Endothelial cell of umbilical vein (primary cell): ENCODE data around the gene ACP4. TPM values are rescaled to one million over a fixed set of nuclear protein-coding genes. Genes with fewer than 3 reads are reported as not detected.
A peak's percentile ranks its signal among the peaks of the same experiment; 100 is the strongest.
"Not testable (repeated sequence)": the region's sequence is repeated elsewhere in the genome, so short reads cannot be mapped to it uniquely, and the experiment has no call there.

ENCODE experiments used
- BruUV-seq: library from RNA; stranded (reverse); fragments of 400-500 nt; replicated peaks from 2 replicates; lab custom pipeline; 2021; lab: Mats Ljungman, UMichigan
- CTCF ChIA-PET: fragments of 300-600, 350-600 bp; sonication (Branson Sonifier 250); formaldehyde crosslinking; loops from one replicate; lab custom pipeline; 2021; ENCODE audit warnings: antibody characterized with exemption, inconsistent platforms; lab: Charles Lee
- POLR2A ChIA-PET: fragments of 300-600, 350-600 bp; sonication (Branson Sonifier 250); formaldehyde crosslinking; loops from one replicate; lab custom pipeline; 2021; ENCODE audit warnings: antibody characterized with exemption, inconsistent platforms; lab: Charles Lee
- DNase-seq: peaks from one replicate; pipeline ENCODE4 v3.0.0-alpha.2; 2011; ENCODE audit warnings: low read depth, low spot score
- FAIRE-seq: peaks from 2 replicates; lab custom pipeline; 2011; peaks lifted over from hg19 to GRCh38; lab: Jason Lieb, UNC
- H2AFZ ChIP-seq: 2 replicates; pipeline ENCODE4 v1.6.0; 2012; ENCODE audit warnings: low read depth, low read length, control low read depth, inconsistent platforms
- H3K27ac ChIP-seq: 2 replicates; pipeline ENCODE4 v1.5.1; 2011; ENCODE audit warnings: low read depth, mild to moderate bottlenecking, control low read depth, low read length, moderate library complexity; ENCODE audit not compliant: insufficient read depth
- H3K27me3 ChIP-seq, 2 experiments: 2 replicates each; pipeline versions ENCODE4 v1.6.0 to v1.6.1; 2011; ENCODE audit warnings: low read length in 2 of 2, mixed read lengths in 1 of 2; ENCODE audit not compliant: control insufficient read depth in 2 of 2, insufficient read depth in 2 of 2
- H3K36me3 ChIP-seq, 2 experiments: 2 replicates in 1 of 2; 3 replicates in 1 of 2; pipeline ENCODE4 v1.5.1; 2011; ENCODE audit warnings: low read length in 2 of 2, mild to moderate bottlenecking in 1 of 2, moderate library complexity in 1 of 2; ENCODE audit not compliant: control insufficient read depth in 2 of 2, insufficient read depth in 2 of 2; ENCODE audit errors: extremely low read depth in 1 of 2
- H3K4me1 ChIP-seq: 3 replicates; pipeline ENCODE4 v1.5.1; 2011; ENCODE audit warnings: mild to moderate bottlenecking, low read length; ENCODE audit not compliant: control insufficient read depth, insufficient read depth; ENCODE audit errors: extremely low read depth
- H3K4me2 ChIP-seq: 2 replicates; pipeline ENCODE4 v1.6.1; 2011; ENCODE audit warnings: low read length, control low read depth, mixed read lengths; ENCODE audit not compliant: insufficient read depth
- H3K4me3 ChIP-seq, 3 experiments: fragments of 200-600 bp in 1 of 3; sonication (generic), shearing (Covaris generic) in 1 of 3; replicated peaks in 1 of 3; 2 replicates each; pipeline ENCODE4 v1.5.1; 2011 to 2016; ENCODE audit warnings: control low read depth in 3 of 3, low read length in 3 of 3, mild to moderate bottlenecking in 2 of 3, inconsistent platforms in 1 of 3, low read depth in 1 of 3, moderate library complexity in 1 of 3; ENCODE audit not compliant: insufficient read depth in 1 of 3
- H3K79me2 ChIP-seq: 2 replicates; pipeline ENCODE4 v1.6.0; 2012; ENCODE audit warnings: low read length, inconsistent platforms; ENCODE audit not compliant: control insufficient read depth, insufficient read depth
- H3K9ac ChIP-seq: replicated peaks from 2 replicates; pipeline ENCODE3; 2011; ENCODE audit warnings: low read length, control low read depth; ENCODE audit not compliant: insufficient read depth; ENCODE audit errors: extremely low read depth
- H3K9me1 ChIP-seq: replicated peaks from 3 replicates; pipeline ENCODE4 v1.6.0; 2011; ENCODE audit warnings: mild to moderate bottlenecking, low read length; ENCODE audit not compliant: control insufficient read depth, insufficient read depth; ENCODE audit errors: extremely low read depth
- H3K9me3 ChIP-seq: replicated peaks from 2 replicates; pipeline ENCODE4 v1.5.1; 2012; ENCODE audit warnings: low read length, inconsistent platforms; ENCODE audit not compliant: control insufficient read depth, insufficient read depth
- H4K20me1 ChIP-seq: replicated peaks from 2 replicates; pipeline ENCODE3; 2011; ENCODE audit warnings: mild to moderate bottlenecking, low read length; ENCODE audit not compliant: control insufficient read depth, insufficient read depth; ENCODE audit errors: extremely low read depth
- MAX ChIP-seq: IDR thresholded peaks from 2 replicates; pipeline ENCODE4 v1.6.1; 2011; ENCODE audit not compliant: insufficient read depth, insufficient read length
- POLR2A ChIP-seq: IDR thresholded peaks from 2 replicates; pipeline ENCODE4 v1.6.1; 2012; ENCODE audit warnings: low read depth, mild to moderate bottlenecking, control low read depth, low read length
- dilution Hi-C: fragments of 300-500 bp; cut with MboI; formaldehyde crosslinking; loops from one replicate; pipeline ENCODE4 v1.15.0; 2019; ENCODE audit warnings: low sequenced_read_pairs; ENCODE audit not compliant: extremely low pct_ligation_motif_present
- intact Hi-C: fragments of 100-400 bp; cut with micrococcal nuclease; formaldehyde crosslinking; loops from one replicate; pipeline ENCODE4 v1.10.0; 2022
- polyA plus RNA-seq, 4 experiments: library from polyadenylated mRNA; depleted of rRNA in 3 of 4; stranded (reverse) in 3 of 4; unstranded in 1 of 4; fragments of >200 nt; gene quantifications; 2 replicates each; pipeline versions ENCODE4 v1.2.1 to v1.2.3, GENCODE V29; 2011 to 2012; ENCODE audit warnings: missing spikeins in 1 of 4
- total RNA-seq: library from RNA; stranded (reverse); gene quantifications from 2 replicates; pipeline ENCODE4 v1.2.3, GENCODE V29; 2021

Gene ACP4
- total and polyA plus RNA-seq, 2 donors (not counting 3 experiments of a cell fraction or from before 2014, with no cell fraction given) = not detected

DNA sequence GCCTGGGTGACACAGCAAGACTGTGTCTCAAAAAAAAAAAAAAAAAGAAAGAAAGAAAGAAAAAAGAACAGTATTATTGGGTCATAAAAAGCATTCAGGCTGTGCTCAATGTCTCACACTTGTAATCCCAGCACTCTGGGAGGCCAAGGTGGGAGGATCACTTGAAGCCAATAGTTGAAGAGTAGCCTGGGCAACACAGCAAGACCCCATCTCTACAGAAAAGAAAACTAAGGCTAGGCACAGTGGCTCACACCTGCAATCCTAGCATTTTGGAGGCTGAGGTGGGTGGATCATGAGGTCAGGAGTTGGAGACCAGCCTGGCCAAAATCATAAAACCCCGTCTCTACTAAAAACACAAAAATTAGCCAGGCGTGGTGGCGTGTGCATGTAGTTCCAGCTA lies 32.6 kb upstream of the ACP4 start:
- CTCF ChIA-PET, H3K4me2 ChIP-seq, H3K4me3 ChIP-seq, H4K20me1 ChIP-seq, BruUV-seq, H3K9me3 ChIP-seq, H3K4me1 ChIP-seq, H3K9me1 ChIP-seq, POLR2A ChIA-PET, H3K27me3 ChIP-seq, dilution Hi-C loops, H3K79me2 ChIP-seq, H3K9ac ChIP-seq, FAIRE-seq, H3K36me3 ChIP-seq, intact Hi-C loops, H2AFZ ChIP-seq, H3K27ac ChIP-seq, DNase-seq: not testable (repeated sequence)

DNA sequence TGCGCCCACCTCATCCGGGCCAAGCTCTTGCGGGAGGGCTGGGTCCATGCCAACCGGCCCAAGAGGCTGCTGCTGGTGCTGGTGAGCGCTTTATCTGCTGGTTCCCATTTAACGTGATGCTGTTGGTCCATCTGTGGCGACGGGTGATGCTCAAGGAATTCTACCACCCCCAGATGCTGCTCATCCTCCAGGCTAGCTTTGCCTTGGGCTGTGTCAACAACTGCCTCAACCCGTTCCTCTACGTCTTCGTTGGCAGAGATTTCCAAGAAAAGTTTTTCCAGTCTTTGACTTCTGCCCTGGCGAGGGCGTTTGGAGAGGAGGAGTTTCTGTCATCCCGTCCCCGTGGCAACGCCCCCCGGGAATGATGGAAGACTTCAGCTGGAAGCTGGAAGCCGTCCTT lies 31.1 kb upstream of the ACP4 start:
- H3K9me1 ChIP-seq, H3K27ac ChIP-seq, DNase-seq, H3K9me3 ChIP-seq, intact Hi-C loops, H3K4me1 ChIP-seq, BruUV-seq, H3K79me2 ChIP-seq, H3K4me3 ChIP-seq, FAIRE-seq, H2AFZ ChIP-seq, dilution Hi-C loops, POLR2A ChIA-PET, H3K4me2 ChIP-seq, H3K27me3 ChIP-seq, H3K9ac ChIP-seq, H4K20me1 ChIP-seq, H3K36me3 ChIP-seq: not testable (repeated sequence)
- CTCF ChIA-PET = interaction anchor here (1.1 kb wide), 1 partner anchor 35 kb away, joined by 3 read pairs; no protein-coding TSS in a partner anchor

DNA sequence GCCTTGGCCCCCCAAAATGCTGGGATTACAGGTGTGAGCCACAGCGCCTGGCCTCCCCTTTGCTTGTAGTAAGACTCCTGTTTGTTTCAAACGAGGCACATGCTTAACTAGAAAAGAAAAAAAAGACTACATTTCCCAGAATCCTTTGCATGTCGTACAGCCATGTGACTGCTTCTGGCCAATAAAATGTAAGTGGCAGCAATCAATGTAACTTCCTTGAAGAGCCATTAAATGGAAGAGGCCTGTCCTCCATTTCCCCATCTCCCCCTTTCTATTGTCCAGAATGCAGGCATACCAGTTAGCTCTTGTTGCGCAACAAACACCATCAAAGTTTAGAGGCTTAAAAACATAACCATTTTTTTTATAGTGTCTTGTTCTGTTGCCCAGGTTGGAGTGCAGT lies 30.3 kb upstream of the ACP4 start:
- TF ChIP-seq POLR2A (no peak), MAX (peak; percentile 32)
- no peaks in the 10 kb centered on the region for H3K79me2 ChIP-seq
- dilution Hi-C loops = no loop called here
- BruUV-seq = no TSS peak
- FAIRE-seq = peak; percentile 70
- H3K9me3 ChIP-seq = no peaks in the 10 kb centered on the region
- H3K4me2 ChIP-seq = no peak overlapping the region
- no peaks in the 10 kb centered on the region for H3K9me1 ChIP-seq
- no peak overlapping the region for H2AFZ ChIP-seq
- intact Hi-C loops = no loop called here
- no peak overlapping the region for H3K27ac ChIP-seq
- H3K4me3 ChIP-seq = no peak overlapping the region
- H3K9ac ChIP-seq = no peak overlapping the region
- H4K20me1 ChIP-seq = no peaks in the 10 kb centered on the region
- ChIA-PET POLR2A (no interaction called here), CTCF (interaction anchor here (1.1 to 1.2 kb wide), 2 partner anchors 35 to 203 kb away, joined by 3 to 5 read pairs; no protein-coding TSS in a partner anchor)
- no peaks in the 10 kb centered on the region for H3K36me3 ChIP-seq
- H3K4me1 ChIP-seq = no peaks in the 10 kb centered on the region
- DNase-seq = peak; percentile 22
- peaks cover 0 to 1% of the 10 kb centered on the region in 2 experiments for H3K27me3 ChIP-seq

DNA sequence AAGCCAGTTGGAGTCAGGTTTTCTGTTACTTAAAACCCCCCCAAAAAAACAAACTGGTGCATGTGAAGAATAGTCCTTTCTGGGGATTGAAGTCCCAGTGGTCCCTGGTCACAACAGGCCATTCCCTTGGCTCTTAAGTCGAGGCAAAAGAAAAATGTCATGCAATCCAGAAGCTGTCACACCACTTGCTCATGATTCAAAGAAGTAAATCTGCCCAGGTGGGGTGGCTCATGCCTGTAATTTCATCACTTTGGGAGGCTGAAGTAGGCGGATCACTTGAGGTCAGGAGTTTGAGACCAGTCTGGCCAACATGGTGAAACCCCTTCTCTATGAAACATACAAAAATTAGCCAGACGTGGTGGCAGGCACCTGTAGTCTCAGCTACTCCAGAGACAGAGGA lies 28.7 kb upstream of the ACP4 start:
- BruUV-seq, H3K79me2 ChIP-seq, H3K36me3 ChIP-seq, H4K20me1 ChIP-seq, H3K27ac ChIP-seq, H3K9me1 ChIP-seq, DNase-seq, H3K4me1 ChIP-seq, intact Hi-C loops, H3K4me3 ChIP-seq, H2AFZ ChIP-seq, H3K27me3 ChIP-seq, H3K9ac ChIP-seq, FAIRE-seq, dilution Hi-C loops, H3K4me2 ChIP-seq, H3K9me3 ChIP-seq: not testable (repeated sequence)
- ChIA-PET POLR2A (interaction anchor here (0.6 kb wide), 1 partner anchor 13 kb away, joined by 5 read pairs; no protein-coding TSS in a partner anchor), CTCF (interaction anchor here (0.7 to 4.2 kb wide), 4 partner anchors 8 to 160 kb away, joined by 3 to 28 read pairs (median 4); no protein-coding TSS in a partner anchor)
